HepG2 (cell line): ENCODE results near the gene KRTAP10-2. TPM values are rescaled to one million over a fixed set of nuclear protein-coding genes. Genes with fewer than 3 reads are reported as not detected.

ENCODE experiments used
- FOXO4 ChIP-seq: sonication (generic); formaldehyde crosslinking; conservative IDR thresholded peaks from 2 replicates; pipeline ENCODE4 v1.8.1; 2023; ENCODE audit warnings: missing genetic modification reagents
- HES4 ChIP-seq: sonication (generic); formaldehyde crosslinking; IDR thresholded peaks from 2 replicates; pipeline ENCODE4 v1.9.0; 2021; ENCODE audit warnings: mild to moderate bottlenecking, missing genetic modification reagents, borderline replicate concordance
- IKZF5 ChIP-seq: IDR thresholded peaks from 2 replicates; pipeline ENCODE4 v1.6.1; 2018; ENCODE audit warnings: missing genetic modification reagents, mild to moderate bottlenecking, missing compliant biosample characterization
- KDM4B ChIP-seq: sonication (generic); formaldehyde crosslinking; IDR thresholded peaks from 2 replicates; pipeline ENCODE4 v1.4.0; 2020; ENCODE audit warnings: missing genetic modification reagents
- LBX2 ChIP-seq: sonication (generic); formaldehyde crosslinking; IDR thresholded peaks from 2 replicates; pipeline ENCODE4 v1.5.0; 2020; ENCODE audit warnings: missing genetic modification reagents, mild to moderate bottlenecking, borderline replicate concordance
- NPAS2 ChIP-seq: sonication (generic); formaldehyde crosslinking; IDR thresholded peaks from 2 replicates; pipeline ENCODE4 v1.8.0; 2022; ENCODE audit warnings: mild to moderate bottlenecking, missing genetic modification reagents, borderline replicate concordance
- NR2C2 ChIP-seq: sonication (generic); formaldehyde crosslinking; IDR thresholded peaks from 2 replicates; pipeline ENCODE4 v1.4.0; 2020; ENCODE audit warnings: missing genetic modification reagents, mild to moderate bottlenecking, moderate library complexity, borderline replicate concordance
- POGZ ChIP-seq: sonication (generic); formaldehyde crosslinking; IDR thresholded peaks from 2 replicates; pipeline ENCODE4 v1.4.0; 2020; ENCODE audit warnings: mild to moderate bottlenecking, missing genetic modification reagents
- SIN3B ChIP-seq: fragments of 150-350 bp; IDR thresholded peaks from 2 replicates; pipeline ENCODE4 v1.6.1; 2014; ENCODE audit warnings: low read length
- SNAI1 ChIP-seq: sonication (generic); formaldehyde crosslinking; IDR thresholded peaks from 2 replicates; pipeline ENCODE4 v1.5.0; 2020; ENCODE audit warnings: mild to moderate bottlenecking, missing genetic modification reagents, borderline replicate concordance
- SP140L ChIP-seq: sonication (generic); formaldehyde crosslinking; IDR thresholded peaks from 2 replicates; pipeline ENCODE4 v1.4.0; 2020; ENCODE audit warnings: missing genetic modification reagents, borderline replicate concordance
- TERF1 ChIP-seq: sonication (generic); formaldehyde crosslinking; IDR thresholded peaks from 2 replicates; pipeline ENCODE4 v1.8.0; 2022; ENCODE audit warnings: mild to moderate bottlenecking, missing genetic modification reagents, moderate library complexity
- ZBTB25 ChIP-seq: IDR thresholded peaks from 2 replicates; pipeline ENCODE4 v1.6.1; 2018; ENCODE audit warnings: missing genetic modification reagents
- ZFP91 ChIP-seq: sonication (generic); formaldehyde crosslinking; IDR thresholded peaks from 2 replicates; pipeline ENCODE4 v1.9.0; 2022; ENCODE audit warnings: missing genetic modification reagents, mild to moderate bottlenecking, borderline replicate concordance
- ZNF136 ChIP-seq: sonication (generic); formaldehyde crosslinking; IDR thresholded peaks from 2 replicates; pipeline ENCODE4 v1.8.1; 2022; ENCODE audit warnings: low read depth, mild to moderate bottlenecking, moderate library complexity, missing genetic modification reagents
- ZNF383 ChIP-seq: sonication (generic); formaldehyde crosslinking; IDR thresholded peaks from 2 replicates; pipeline ENCODE4 v1.4.0; 2020; ENCODE audit warnings: missing genetic modification reagents, mild to moderate bottlenecking, borderline replicate concordance
- ZNF430 ChIP-seq: sonication (generic); formaldehyde crosslinking; IDR thresholded peaks from 2 replicates; pipeline ENCODE4 v1.9.0; 2021; ENCODE audit warnings: mild to moderate bottlenecking, missing genetic modification reagents
- ZNF589 ChIP-seq: sonication (generic); formaldehyde crosslinking; conservative IDR thresholded peaks from 2 replicates; pipeline ENCODE4 v1.8.0; 2022; ENCODE audit warnings: mild to moderate bottlenecking, moderate library complexity, missing genetic modification reagents
- ZSCAN5A ChIP-seq: sonication (generic); formaldehyde crosslinking; IDR thresholded peaks from 2 replicates; pipeline ENCODE4 v1.8.0; 2022; ENCODE audit warnings: mild to moderate bottlenecking, missing genetic modification reagents, borderline replicate concordance
- polyA plus RNA-seq, 8 experiments: library from polyadenylated mRNA; depleted of rRNA in 3 of 8; stranded (reverse) in 7 of 8; unstranded in 1 of 8; fragments of >200 nt; fragmentation: Illumina TruSeq in 4 of 8; extraction: Trizol in 4 of 8; gene quantifications; 2 replicates each; pipeline versions ENCODE4 v1.2.1 to v1.2.3, GENCODE V29; 2011 to 2016; ENCODE audit warnings: low read depth in 4 of 8, missing spikeins in 1 of 8, mixed read lengths in 1 of 8; ENCODE audit not compliant: insufficient read depth in 1 of 8
- total RNA-seq, 5 experiments: library from RNA; depleted of rRNA; stranded (reverse); fragments of >200 nt; fragmentation: Illumina TruSeq; extraction: Trizol; gene quantifications; 2 replicates each; pipeline ENCODE4 v1.2.3, GENCODE V29; 2016; ENCODE audit warnings: low read depth in 1 of 5

KRTAP10-2 gene
- total and polyA plus RNA-seq, 2 of the 13 experiments (the other 11 are each of a cell fraction or from before 2014, with no cell fraction given) = not detected

GRCh38 chr21:44593598-44594405 is 42.5 kb upstream of the KRTAP10-2 start (continued):
- TF ChIP-seq FOXO4 (CRISPR knock-in tag) (no peak), IKZF5 (CRISPR knock-in tag) (peak; percentile 86; the same call in 1 of the 2 replicates), NPAS2 (no peak), LBX2 (CRISPR knock-in tag) (no peak; the same call in 1 of the 2 replicates), KDM4B (0 out of 2 replicates have a peak, but pooled peaks have one; percentile 55), ZBTB25 (CRISPR knock-in tag) (no peak; the same call in 1 of the 2 replicates), SIN3B (no peak), POGZ (peak; percentile 27; the same call in 1 of the 2 replicates), ZFP91 (CRISPR knock-in tag) (peak; percentile 37; the same call in 1 of the 2 replicates), ZSCAN5A (CRISPR knock-in tag) (no peak), ZNF430 (peak; percentile 85), TERF1 (no peak), SP140L (CRISPR knock-in tag) (no peak), ZNF136 (CRISPR knock-in tag) (0 out of 2 replicates have a peak, but pooled peaks have one; percentile 43), ZNF383 (CRISPR knock-in tag) (no peak), HES4 (peak; percentile 66), SNAI1 (CRISPR knock-in tag) (no peak), ZNF589 (CRISPR knock-in tag) (no peak; the same call in 1 of the 2 replicates), NR2C2 (CRISPR knock-in tag) (no peak)
